Fibroblast of mammary gland (primary cell): ENCODE data around the gene HILPDA.

ENCODE experiments used
- DNase-seq: peaks from one replicate; pipeline ENCODE4 v3.0.0-alpha.2; 2010; ENCODE audit warnings: low read depth
- H3K4me3 ChIP-seq: 2 replicates; pipeline ENCODE4 v1.5.1; 2011; ENCODE audit warnings: low read depth, mild to moderate bottlenecking, low read length, moderate library complexity; ENCODE audit not compliant: control insufficient read depth
- TF ChIP-seq, protein P1 (sequence below): conservative IDR thresholded peaks from 2 replicates; pipeline ENCODE4 v1.5.1; 2011; ENCODE audit warnings: low read depth, low read length, inconsistent platforms; ENCODE audit not compliant: control insufficient read depth, insufficient read depth

The HILPDA gene

DNA sequence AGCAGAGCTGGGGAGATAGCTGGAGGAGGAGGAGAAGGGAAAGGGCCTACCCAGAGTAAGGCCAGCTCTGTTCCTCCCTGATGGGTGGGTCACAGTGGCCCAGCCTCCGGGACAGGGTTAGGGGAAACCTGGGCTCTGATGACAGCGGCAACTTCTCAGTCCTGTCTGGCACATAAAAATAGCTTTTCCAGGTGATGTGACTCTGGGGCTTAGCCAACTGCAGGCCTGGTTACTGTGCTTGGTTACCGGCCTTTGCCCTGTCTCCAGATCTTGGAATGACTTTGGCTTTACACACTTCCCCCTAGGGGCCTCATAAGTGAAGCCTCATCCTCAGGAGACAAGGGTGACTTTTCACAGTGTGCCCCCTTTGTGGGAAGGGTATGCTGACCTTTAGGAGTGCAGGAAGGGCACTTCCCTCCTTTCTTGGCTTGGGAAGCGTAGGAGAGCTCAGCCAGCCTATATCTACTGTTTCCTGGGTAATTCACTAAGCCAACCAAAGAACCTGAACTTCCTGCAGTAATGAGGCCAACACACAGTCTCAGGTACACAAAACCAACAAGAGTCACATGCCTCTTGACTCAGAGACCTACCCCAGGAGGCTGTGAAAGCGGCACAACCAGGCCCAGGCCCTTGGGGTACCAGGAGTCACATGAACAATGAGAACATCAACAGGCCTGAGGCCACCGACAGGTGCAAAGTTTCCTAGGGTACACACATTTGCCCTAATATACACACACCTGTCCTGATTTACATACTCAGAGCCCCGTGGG is 11.7 kb upstream of the HILPDA start:
- DNase-seq: no peak
- H3K4me3 ChIP-seq: no peak overlapping the region
- TF ChIP-seq, protein P1, sequence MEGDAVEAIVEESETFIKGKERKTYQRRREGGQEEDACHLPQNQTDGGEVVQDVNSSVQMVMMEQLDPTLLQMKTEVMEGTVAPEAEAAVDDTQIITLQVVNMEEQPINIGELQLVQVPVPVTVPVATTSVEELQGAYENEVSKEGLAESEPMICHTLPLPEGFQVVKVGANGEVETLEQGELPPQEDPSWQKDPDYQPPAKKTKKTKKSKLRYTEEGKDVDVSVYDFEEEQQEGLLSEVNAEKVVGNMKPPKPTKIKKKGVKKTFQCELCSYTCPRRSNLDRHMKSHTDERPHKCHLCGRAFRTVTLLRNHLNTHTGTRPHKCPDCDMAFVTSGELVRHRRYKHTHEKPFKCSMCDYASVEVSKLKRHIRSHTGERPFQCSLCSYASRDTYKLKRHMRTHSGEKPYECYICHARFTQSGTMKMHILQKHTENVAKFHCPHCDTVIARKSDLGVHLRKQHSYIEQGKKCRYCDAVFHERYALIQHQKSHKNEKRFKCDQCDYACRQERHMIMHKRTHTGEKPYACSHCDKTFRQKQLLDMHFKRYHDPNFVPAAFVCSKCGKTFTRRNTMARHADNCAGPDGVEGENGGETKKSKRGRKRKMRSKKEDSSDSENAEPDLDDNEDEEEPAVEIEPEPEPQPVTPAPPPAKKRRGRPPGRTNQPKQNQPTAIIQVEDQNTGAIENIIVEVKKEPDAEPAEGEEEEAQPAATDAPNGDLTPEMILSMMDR: no peak

DNA sequence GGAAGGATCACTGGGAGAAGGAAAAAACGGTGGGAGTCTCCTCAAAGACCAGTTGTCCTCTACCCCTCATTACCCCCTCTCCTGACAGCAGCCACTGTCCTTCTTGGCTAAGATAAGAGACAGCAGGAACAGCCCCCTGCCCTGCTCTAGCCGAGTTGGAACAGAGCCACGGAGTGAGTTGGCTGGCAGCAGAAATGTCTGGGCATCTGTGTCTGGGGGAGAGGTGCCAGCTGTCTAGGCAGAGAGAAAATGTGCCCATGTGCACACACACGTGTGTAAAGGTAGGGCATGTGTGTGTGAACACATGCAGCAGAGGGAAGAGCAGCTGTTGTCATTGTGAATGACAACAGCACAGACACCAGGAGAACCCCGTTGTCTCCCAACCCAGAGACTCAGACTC is 9.4 kb upstream of the HILPDA start:
- TF ChIP-seq, protein P1: no peak
- H3K4me3 ChIP-seq: no peak overlapping the region
- DNase-seq: no peak

DNA sequence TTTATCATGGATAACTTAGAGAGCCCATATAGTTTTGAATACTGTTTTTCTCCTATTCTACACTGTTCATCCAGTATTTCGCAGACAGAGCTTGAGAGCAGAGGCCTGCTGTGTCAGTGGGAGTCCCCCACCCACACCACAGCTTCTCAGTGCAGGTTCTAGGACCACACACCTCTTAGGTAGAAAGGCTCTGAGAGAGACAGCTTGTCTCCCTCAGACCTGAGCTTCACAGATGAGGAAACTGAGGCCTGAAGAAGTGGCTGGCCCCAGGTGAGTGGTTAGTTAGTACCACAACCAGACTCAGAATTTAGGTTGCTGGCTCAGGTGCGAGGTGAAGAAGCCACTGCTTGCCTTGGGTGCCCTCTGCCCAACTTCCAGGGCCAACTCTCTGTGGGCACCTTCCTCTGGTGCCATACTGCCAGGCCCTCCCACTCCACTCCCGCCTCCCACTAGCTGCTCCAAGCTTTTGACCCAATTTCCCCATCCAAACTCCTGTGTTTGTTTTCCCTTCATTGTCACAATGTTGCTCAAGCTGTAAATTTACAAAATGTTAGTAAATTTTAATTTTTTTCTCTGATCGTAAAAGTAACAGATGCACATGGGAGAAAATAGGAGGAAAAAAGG is 7.6 kb upstream of the HILPDA start:
- no peak overlapping the region for H3K4me3 ChIP-seq
- TF ChIP-seq, protein P1: no peak
- no peak for DNase-seq

DNA sequence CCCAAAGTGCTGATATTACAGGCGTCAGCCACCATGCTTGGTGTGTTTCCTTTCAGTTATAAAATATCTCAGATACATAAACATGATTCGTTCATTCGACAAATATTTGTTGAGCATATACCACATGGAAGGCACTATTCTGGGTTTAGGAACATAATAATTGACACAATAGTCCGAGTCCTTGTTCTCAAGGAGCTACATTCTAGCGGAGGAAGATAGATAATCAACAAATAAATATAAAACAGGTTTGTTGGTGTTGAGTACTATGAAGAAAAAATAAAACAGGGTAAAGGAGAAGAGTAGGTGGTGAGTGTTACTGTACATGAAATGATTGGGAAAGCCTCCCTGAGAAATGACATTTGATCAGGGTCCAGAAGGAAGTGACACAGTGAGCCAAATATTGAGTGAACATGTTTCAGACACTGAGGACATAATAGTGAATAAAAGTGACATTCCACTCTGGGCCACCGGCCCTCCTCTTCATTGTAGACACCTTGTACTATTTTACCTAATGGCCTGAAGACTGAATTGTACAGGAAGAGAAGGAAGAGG is 6.9 kb upstream of the HILPDA start:
- no peak overlapping the region for H3K4me3 ChIP-seq
- no peak for DNase-seq
- TF ChIP-seq, protein P1: no peak

DNA sequence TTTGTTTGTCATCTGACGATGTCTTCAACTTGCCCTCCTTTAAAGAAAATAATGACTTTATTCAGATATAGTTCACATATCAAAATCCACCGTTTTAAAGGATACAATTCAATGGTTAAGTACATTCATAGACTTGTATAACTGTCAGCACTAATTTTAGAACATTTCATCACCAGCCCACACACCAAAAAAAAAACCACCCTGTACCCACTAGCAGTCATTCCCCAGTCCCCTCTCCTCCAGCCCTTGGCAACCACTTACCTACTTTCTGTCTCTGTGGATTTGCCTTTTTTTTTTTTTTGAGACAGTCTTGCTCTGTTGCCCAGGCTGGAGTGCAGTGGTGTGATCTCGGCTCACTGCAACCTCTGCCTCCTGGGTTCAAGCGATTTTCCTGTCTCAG is 5.3 kb upstream of the HILPDA start:
- DNase-seq: no peak
- no peak overlapping the region for H3K4me3 ChIP-seq
- TF ChIP-seq, protein P1: no peak

DNA sequence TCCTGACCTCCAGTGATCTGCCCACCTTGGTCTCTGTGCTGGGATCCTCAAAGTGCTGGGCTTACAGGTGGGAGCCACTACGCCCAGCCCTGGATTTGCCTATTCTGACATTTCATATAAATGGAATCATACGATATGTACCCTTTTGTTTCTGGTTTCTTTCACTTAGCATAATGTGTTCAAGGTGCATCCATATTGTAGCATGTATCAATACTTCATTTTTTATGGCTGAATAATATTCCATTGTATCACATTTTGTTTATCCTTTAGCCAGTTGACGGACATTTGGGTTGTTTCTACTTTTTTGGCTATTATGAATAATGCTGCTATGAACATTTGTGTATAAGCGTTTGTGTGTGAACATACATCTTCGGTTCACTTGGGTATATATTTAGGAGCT is 4.8 kb upstream of the HILPDA start:
- H3K4me3 ChIP-seq: no peak overlapping the region
- TF ChIP-seq, protein P1: no peak
- DNase-seq: no peak
